D721Med (cell line): Measurements from ENCODE around the gene PCSK6.
A peak's percentile ranks its signal among the peaks of the same experiment; 100 is the strongest.

Source experiments
- DNase-seq: peaks from one replicate; pipeline ENCODE4 v3.0.0; 2011; ENCODE audit warnings: low spot score; ENCODE audit not compliant: insufficient read length
- FAIRE-seq: peaks from 2 replicates; lab custom pipeline; 2011; peaks lifted over from hg19 to GRCh38; lab: Jason Lieb, UNC
- TF ChIP-seq, protein P1 (sequence below): IDR thresholded peaks from 2 replicates; pipeline ENCODE4 v1.5.1; 2012; ENCODE audit warnings: mild to moderate bottlenecking, control low read depth; ENCODE audit not compliant: insufficient read depth; ENCODE audit errors: missing control alignments

The PCSK6 gene

DNA sequence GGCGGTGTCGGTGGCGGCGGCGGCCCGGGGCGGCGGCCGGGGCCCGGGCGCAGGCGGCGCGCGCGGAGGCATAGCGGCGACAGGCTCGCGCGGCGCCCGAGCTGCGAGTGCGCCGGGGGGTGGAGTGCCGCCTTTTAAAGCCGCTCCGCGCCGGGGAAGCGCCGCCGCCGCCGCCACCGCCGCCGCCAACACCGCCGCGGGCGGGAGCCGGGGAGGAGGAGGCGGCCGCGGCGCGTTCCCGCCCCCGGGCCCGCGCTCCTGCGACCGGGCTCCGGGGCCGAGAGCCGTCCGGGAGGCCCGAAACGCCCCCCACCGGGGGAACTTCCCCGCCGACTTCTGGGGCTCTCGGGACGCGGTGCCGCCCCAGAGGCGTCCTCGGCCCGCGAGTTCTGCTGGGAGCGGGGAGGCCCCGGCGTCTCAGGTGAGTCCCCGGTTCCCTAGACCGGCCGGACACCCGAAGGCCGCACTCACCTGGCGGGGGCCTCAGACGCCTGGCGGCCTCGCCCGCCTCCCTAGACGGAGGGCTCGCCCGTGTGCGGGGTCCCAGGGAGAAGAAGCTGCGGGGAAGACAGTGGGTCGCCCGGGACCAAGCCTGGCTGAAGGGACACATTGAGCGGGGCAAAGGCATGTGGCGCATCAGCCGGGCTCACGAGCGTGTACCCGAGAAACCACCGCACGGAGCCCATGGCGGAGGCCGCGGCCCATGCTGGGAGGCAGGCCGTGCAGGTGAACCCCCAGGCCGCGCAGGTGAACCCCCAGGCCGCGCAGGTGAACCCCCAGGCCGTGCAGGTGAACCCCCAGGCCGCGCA is at the start of gene PCSK6:
PCSK6 (minus strand) TSS at position 109 of the 809 bp plus-strand sequence; CDS start at position 72, 37 bp downstream.
- DNase-seq (peak; percentile 67), FAIRE-seq (no peak)
- TF ChIP-seq, protein P1, sequence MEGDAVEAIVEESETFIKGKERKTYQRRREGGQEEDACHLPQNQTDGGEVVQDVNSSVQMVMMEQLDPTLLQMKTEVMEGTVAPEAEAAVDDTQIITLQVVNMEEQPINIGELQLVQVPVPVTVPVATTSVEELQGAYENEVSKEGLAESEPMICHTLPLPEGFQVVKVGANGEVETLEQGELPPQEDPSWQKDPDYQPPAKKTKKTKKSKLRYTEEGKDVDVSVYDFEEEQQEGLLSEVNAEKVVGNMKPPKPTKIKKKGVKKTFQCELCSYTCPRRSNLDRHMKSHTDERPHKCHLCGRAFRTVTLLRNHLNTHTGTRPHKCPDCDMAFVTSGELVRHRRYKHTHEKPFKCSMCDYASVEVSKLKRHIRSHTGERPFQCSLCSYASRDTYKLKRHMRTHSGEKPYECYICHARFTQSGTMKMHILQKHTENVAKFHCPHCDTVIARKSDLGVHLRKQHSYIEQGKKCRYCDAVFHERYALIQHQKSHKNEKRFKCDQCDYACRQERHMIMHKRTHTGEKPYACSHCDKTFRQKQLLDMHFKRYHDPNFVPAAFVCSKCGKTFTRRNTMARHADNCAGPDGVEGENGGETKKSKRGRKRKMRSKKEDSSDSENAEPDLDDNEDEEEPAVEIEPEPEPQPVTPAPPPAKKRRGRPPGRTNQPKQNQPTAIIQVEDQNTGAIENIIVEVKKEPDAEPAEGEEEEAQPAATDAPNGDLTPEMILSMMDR, result no peak

DNA sequence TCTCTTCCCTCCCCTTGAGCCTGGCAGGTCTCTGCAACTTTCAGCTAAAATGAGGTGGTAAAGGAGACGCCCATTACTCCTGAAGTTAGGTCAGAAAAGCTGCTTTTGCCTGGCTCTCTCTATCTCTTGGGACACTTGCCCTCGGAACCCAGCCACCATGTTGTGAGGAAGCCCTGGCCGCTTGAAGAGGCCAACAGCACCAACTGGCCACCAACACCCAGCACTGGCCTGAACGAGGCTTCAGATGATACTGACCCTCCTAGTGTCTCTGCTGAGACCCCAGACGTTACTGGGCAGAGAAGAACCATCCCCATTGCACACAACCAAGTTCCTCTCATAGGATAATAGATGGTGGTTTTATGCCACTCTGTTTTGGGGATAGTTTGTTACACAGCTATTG is 49.5 kb upstream of the PCSK6 start:
- no peak for DNase-seq
- TF ChIP-seq, protein P1, result no peak
- no peak for FAIRE-seq

DNA sequence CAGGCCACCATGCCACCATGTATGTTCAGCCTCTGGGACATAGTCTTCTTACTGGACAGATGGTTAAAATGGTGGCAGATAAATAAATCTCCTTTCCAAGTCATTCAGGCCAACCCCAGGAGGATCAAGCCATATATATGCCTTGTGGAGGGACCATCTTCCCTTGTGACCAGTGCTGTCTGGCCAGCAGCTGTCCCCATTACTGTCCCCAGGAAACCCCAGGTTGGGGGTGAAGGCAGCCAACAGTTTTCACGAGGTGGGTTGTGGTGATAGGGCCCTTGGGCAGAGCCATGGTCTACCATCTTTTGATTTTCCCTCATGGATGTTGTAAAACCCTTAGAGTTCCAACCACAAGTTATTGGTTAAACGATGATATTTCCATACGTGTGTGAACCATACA is 48.7 kb upstream of the PCSK6 start:
- TF ChIP-seq, protein P1, result no peak
- FAIRE-seq, result no peak

DNA sequence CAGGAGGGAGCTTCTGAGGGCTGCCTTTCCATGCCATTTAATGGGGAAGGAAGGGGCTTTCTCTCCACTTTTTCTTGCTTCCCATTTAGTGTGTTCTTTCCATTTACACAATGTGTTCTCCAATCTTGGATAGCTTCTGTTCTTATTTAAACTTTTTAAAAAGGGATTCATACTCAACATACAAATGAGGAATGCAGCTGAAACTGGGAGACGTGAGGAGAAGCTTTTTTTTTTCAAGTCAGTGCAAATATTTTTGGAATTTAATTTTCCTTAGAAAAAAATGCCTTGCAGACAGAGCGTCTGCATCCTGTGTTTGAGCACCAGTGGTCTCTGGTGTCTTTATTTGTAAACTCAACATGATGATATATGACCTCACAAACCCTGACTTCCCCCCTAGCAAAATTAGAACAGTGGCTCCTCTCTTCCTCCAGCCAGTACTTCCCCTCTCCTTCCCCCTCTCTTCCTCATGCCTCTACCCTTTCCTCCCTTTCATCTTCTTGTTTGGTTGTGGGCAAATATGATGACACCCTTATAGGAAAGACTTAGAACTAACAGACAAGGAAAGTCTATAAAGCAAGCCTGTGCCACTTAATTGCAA is 48.1 kb upstream of the PCSK6 start:
- TF ChIP-seq, protein P1, result no peak
- DNase-seq (no peak), FAIRE-seq (no peak)

More for the DNA sequence above, 48.7 kb upstream of the PCSK6 start:
- DNase-seq, result no peak

DNA sequence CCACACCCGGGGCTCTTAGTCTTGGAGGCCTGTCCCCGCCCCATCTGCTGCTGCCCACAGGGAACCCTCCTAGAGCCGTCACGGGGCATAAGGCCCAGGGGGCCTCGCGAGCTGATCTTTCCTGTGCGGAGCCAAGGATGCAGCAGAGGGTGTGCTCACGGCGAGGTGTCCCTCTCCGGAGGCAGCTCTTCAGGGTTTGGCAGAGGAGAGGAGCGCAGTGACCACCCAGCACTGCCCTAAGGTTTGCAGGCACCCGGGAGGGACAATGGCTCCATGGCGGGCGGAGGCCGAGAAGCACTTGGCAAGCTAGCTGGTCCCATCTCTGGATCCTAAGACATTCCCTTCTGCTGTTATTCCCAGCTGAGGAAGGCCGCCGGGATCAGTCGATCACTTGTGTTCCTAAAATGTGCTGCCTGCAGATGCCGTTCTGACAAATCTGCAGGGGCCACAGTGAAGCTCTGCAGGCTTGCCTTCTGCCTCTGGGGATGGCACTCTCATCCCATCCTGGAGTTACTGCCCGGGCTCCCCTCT is 47.4 kb upstream of the PCSK6 start:
- TF ChIP-seq, protein P1, result no peak
- FAIRE-seq, result no peak
- DNase-seq, result no peak

DNA sequence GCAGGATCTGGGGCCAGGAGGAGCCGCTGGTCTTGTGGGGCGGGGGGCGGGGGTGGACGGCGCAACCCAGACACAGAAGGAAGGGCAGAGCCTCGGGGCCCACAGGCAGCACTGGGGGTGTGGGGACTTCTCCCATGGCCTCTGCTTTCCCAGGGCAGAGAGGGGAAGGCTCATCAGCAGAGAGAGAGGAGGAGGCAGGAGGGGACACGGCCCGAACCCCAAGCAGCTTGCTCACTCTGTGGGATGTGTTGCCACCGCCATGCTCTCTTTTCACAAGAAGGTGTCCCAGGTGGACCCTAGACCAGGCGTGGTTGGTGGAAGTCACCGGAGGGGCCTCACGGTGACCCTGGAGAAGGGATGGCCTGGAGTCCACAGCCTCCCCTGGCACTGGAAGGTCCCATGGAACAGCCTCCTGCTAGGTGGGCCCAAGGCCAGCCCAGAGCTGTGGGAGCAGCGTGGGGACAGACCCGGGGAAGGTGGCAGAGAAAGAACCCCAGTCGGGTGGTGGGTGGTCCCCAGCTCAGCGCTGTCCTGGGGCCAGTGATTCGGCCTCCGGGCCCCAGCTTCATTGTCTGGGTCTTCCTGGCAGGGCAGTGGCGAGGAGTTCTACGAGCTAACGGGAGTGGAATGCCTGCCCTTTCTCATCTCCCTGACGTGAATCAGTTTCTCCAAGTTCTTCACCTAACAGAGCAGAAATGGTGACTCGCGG is 46.8 kb upstream of the PCSK6 start:
- DNase-seq (no peak), FAIRE-seq (no peak)
- TF ChIP-seq, protein P1, result no peak
